Measurements from ENCODE around the gene SELL.

DNA sequence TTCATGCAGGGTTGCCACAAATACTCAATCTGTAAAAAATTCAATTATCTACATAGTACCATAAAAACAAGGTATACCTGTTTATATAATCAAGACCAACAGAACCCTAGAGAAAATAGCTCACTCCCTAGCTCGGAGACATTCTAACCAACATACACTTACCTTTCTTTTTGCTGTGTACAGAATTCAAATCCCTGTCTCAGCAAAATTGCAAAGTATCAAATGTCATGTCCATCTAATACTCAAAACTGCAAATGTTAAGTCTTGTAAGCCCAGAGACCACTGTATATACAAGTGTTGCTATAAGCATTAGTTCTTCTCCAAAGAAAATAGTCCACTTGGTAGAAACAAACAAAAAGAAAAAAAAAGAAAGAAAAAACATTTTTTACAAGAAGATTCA, 38.6 kb upstream of the SELL start:
- no peak for TF ChIP-seq CTCF (IDR thresholded peaks at IDR 0.05)
- TF ChIP-seq POLR2A (IDR thresholded peaks at IDR 0.05) = no peak

Data from heart left ventricle (tissue), 13 donors.